Ascending aorta (tissue), 2 donors: Measurements from ENCODE around the gene ZNF579. TPM values are rescaled to one million over a fixed set of nuclear protein-coding genes. Genes with fewer than 3 reads are reported as not detected.
A peak's percentile ranks its signal among the peaks of the same experiment; 100 is the strongest.
"Not testable (repeated sequence)": the region's sequence is repeated elsewhere in the genome, so short reads cannot be mapped to it uniquely, and the experiment has no call there.

Source experiments
- DNase-seq, 2 donors: peaks; one replicate each; pipeline ENCODE4 v3.0.0-alpha.2; 2019; ENCODE audit warnings: low spot score in 2 of 2
- H3K27ac ChIP-seq, 2 donors: fragments of 200-600 bp; sonication (generic); one replicate each; pipeline ENCODE4 v1.5.1; 2016 to 2017; ENCODE audit warnings: mild to moderate bottlenecking in 1 of 2
- H3K27me3 ChIP-seq: fragments of 200-600 bp; sonication (generic); one replicate; pipeline ENCODE4 v1.5.1; 2017
- H3K36me3 ChIP-seq, 2 donors: fragments of 200-600 bp; sonication (generic); one replicate each; pipeline ENCODE4 v1.5.1; 2016
- H3K4me1 ChIP-seq, 2 donors: fragments of 200-600 bp; sonication (generic); one replicate each; pipeline ENCODE4 v1.5.1; 2016 to 2017; ENCODE audit warnings: mild to moderate bottlenecking in 1 of 2
- H3K4me3 ChIP-seq, 2 donors: fragments of 200-600 bp; sonication (generic); one replicate each; pipeline ENCODE4 v1.5.1; 2016 to 2017; ENCODE audit warnings: mild to moderate bottlenecking in 1 of 2
- H3K9me3 ChIP-seq, 2 donors: fragments of 200-600 bp; sonication (generic); one replicate each; pipeline ENCODE4 v1.5.1; 2016
- CTCF ChIP-seq, 3 experiments: fragments of 200-600 bp in 2 of 3; fragments of 450-650 bp in 1 of 3; sonication (generic) in 2 of 3; IDR thresholded peaks; one replicate each; pipeline ENCODE4 v1.5.1; 2016 to 2019; ENCODE audit warnings: antibody characterized with exemption in 3 of 3, mild to moderate bottlenecking in 1 of 3, moderate library complexity in 1 of 3
- intact Hi-C: fragments of 100-400 bp; cut with DNase I; formaldehyde crosslinking; loops from one replicate; pipeline ENCODE4 v1.15.1; 2023
- total RNA-seq: library from RNA; depleted of rRNA; stranded (reverse); fragments of >200 nt; gene quantifications from one replicate; pipeline ENCODE4 v1.1.0, GENCODE V29; 2016

Gene ZNF579
- total RNA-seq, 1 donor from 2014 or later: 14.2 TPM

GRCh38 chr19:55584871-55585270 lies 4.2 kb upstream of the ZNF579 start:
- Histone ChIP-seq H3K27me3 (no peaks in the 10 kb centered on the region), H3K27ac (no peak overlapping the region), H3K36me3 (no peaks in the 10 kb centered on the region), H3K4me1 (peaks cover 14 to 21% of the 10 kb centered on the region in 2 donors), H3K9me3 (no peaks in the 10 kb centered on the region), H3K4me3 (no peak overlapping the region)
- no peak for DNase-seq
- TF ChIP-seq CTCF (IDR thresholded peaks at IDR 0.05): no peak
- intact Hi-C loops: loop anchor here (10.0 kb wide), 1 partner anchor 200 kb away; the partner anchor contains the start of genes RPL28 and TMEM238

GRCh38 chr19:55583897-55584296 lies 3.2 kb upstream of the ZNF579 start:
- not testable (repeated sequence) for H3K4me3 ChIP-seq, H3K9me3 ChIP-seq, H3K27me3 ChIP-seq, H3K36me3 ChIP-seq, H3K27ac ChIP-seq, DNase-seq
- peaks cover 14 to 21% of the 10 kb centered on the region in 2 donors for H3K4me1 ChIP-seq
- intact Hi-C loops: loop anchor here (10.0 kb wide), 1 partner anchor 199 kb away; the partner anchor contains the start of genes RPL28 and TMEM238

- not testable (repeated sequence) for H3K27me3 ChIP-seq, H3K9me3 ChIP-seq, DNase-seq, H3K4me3 ChIP-seq, H3K27ac ChIP-seq
- peaks cover 14 to 21% of the 10 kb centered on the region in 2 donors for H3K4me1 ChIP-seq
- intact Hi-C loops: loop anchor here (10.0 kb wide), 1 partner anchor 197 kb away; the partner anchor contains the start of genes RPL28 and TMEM238
- peaks cover 16 to 18% of the 10 kb centered on the region in 2 donors for H3K36me3 ChIP-seq
Measured at GRCh38 chr19:55582284-55582683, 1.6 kb upstream of the ZNF579 start.

DNA sequence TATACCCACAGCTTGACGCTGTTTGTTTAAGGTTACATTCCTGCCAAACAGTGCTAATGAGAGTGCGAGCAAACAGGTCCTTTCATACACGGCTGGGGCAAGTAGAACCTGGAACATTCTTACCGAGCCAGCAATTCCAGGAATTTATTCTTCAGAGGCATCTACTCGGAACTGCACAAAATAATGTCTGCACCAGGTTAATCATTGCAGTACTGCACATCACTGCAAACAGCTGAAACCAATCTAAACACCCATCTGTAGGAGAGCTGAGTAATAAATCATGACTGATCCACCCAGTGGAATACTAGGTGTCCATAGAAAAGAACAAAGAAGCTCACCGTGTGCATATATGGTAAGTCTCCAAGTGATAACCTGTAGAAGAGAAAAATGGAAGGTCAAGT lies 1.2 kb upstream of the ZNF579 start:
- H3K36me3 ChIP-seq: peaks cover 16 to 22% of the 10 kb centered on the region in 2 donors
- H3K4me3 ChIP-seq: peak overlapping the region in 1 of 2 donors; percentile 85
- H3K27ac ChIP-seq: no peak overlapping the region
- intact Hi-C loops: loop anchor here (2.0 to 10.0 kb wide), 4 partner anchors 17 to 197 kb away; partner anchors contain the start of genes FIZ1, RPL28, TMEM238 and ZNF784
- TF ChIP-seq CTCF (IDR thresholded peaks at IDR 0.05): no peak
- H3K9me3 ChIP-seq: no peaks in the 10 kb centered on the region
- no peaks in the 10 kb centered on the region for H3K27me3 ChIP-seq
- no peak for DNase-seq
- H3K4me1 ChIP-seq: peaks cover 9 to 18% of the 10 kb centered on the region in 2 donors

GRCh38 chr19:55581145-55581822 lies 636 bp upstream of the ZNF579 start:
- intact Hi-C loops: loop anchor here (2.0 to 10.0 kb wide), 4 partner anchors 18 to 196 kb away; partner anchors contain the start of genes FIZ1, RPL28, TMEM238 and ZNF784
- no peak for DNase-seq
- Histone ChIP-seq H3K36me3 (peaks cover 16 to 22% of the 10 kb centered on the region in 2 donors), H3K27me3 (no peaks in the 10 kb centered on the region), H3K27ac (peak overlapping the region; percentile 89 to 92), H3K4me1 (peaks cover 5 to 13% of the 10 kb centered on the region in 2 donors), H3K4me3 (peak overlapping the region; percentile 67 to 85), H3K9me3 (no peaks in the 10 kb centered on the region)
- no peak for TF ChIP-seq CTCF (IDR thresholded peaks at IDR 0.05)

DNA sequence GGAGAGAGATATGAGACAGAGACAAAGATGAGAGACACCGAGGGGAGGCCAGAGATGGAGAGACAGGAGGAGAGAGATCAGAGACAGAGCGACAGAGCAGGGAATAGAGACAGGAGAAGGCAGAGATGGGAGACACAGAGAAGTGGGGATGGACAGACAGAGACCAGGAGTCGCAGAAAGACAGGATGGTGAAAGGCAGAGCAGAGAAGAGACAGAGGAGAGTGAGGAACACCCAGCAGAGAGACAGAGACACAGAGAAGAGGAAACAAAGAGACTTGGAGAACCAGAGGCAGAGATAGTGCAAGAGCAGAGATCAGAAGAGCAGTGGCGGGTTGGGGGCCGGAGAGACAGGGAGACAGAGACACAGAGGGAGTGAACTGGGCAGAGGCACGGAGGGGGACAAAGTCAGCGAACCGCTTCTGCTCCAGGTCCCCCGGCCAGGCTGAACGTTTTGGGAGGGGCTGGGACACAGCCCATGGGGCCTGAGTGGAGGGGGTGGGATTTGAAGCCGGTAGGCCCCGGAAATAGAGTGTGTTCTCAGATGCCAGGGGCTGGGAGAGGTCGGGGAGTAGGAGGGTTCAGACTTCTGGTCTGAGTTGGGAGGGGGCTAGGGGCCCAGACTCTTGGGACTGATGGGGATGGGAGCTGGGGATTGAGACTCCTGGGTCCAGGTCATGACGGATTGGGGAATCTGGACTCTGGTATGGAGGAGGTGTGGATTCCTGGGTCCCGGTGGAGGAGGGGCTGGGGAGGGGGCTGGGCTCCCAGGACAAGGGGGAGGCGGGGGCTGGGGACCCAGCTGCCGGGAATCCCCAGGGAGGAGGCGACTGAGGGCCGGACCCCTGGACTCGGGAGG lies 654 bp downstream of the ZNF579 start:
- no peak for DNase-seq
- TF ChIP-seq CTCF (IDR thresholded peaks at IDR 0.05): no peak
- H3K27ac ChIP-seq: peak overlapping the region; percentile 89 to 92
- intact Hi-C loops: loop anchor here (1.0 to 10.0 kb wide), 6 partner anchors 19 to 195 kb away; partner anchors contain the start of genes FIZ1, RPL28, TMEM238 and ZNF784
- no peaks in the 10 kb centered on the region for H3K27me3 ChIP-seq
- peaks cover 0 to 6% of the 10 kb centered on the region in 2 donors for H3K4me1 ChIP-seq
- peaks cover 16 to 22% of the 10 kb centered on the region in 2 donors for H3K36me3 ChIP-seq
- H3K9me3 ChIP-seq: no peaks in the 10 kb centered on the region
- peak overlapping the region; percentile 67 to 85 for H3K4me3 ChIP-seq
